Neutrophil (primary cell): Measurements from ENCODE around the gene DAB1.

Experiments used
- H3K27ac ChIP-seq: fragments of 200-600 bp; sonication (generic); 2 replicates; pipeline ENCODE4 v1.5.1; 2016; ENCODE audit warnings: mild to moderate bottlenecking, moderate library complexity
- H3K27me3 ChIP-seq: fragments of 200-600 bp; sonication (generic); 2 replicates; pipeline ENCODE4 v1.6.0; 2016; ENCODE audit warnings: mild to moderate bottlenecking
- H3K36me3 ChIP-seq: fragments of 200-600 bp; sonication (generic); 2 replicates; pipeline ENCODE4 v1.5.1; 2017
- H3K4me1 ChIP-seq, 2 experiments: fragments of 200-600 bp in 1 of 2; sonication (generic) in 1 of 2; 1 replicate in 1 of 2; 2 replicates in 1 of 2; pipeline versions ENCODE4 v1.5.1 to v1.6.1; 2013 to 2016; ENCODE audit warnings: low read depth in 1 of 2, low read length in 1 of 2, mild to moderate bottlenecking in 1 of 2, moderate library complexity in 1 of 2; ENCODE audit not compliant: control insufficient read depth in 1 of 2, insufficient read depth in 1 of 2
- H3K4me3 ChIP-seq, 2 experiments: fragments of 200-600 bp in 1 of 2; sonication (generic) in 1 of 2; 1 replicate in 1 of 2; 2 replicates in 1 of 2; pipeline ENCODE4 v1.5.1; 2013 to 2016; ENCODE audit warnings: low read depth in 1 of 2, low read length in 1 of 2, mild to moderate bottlenecking in 1 of 2, moderate library complexity in 1 of 2
- H3K9me3 ChIP-seq: fragments of 200-600 bp; sonication (generic); 2 replicates; pipeline ENCODE4 v1.5.1; 2016
- CTCF ChIP-seq: fragments of 200-600 bp; sonication (generic); IDR thresholded peaks from 2 replicates; pipeline ENCODE4 v1.5.1; 2016; ENCODE audit warnings: antibody characterized with exemption

The DAB1 gene

GRCh38 chr1:57179001-57179400, 244.9 kb downstream of the DAB1 start:
- no peaks in the 10 kb centered on the region for H3K9me3 ChIP-seq
- no peak for TF ChIP-seq CTCF
- H3K27ac ChIP-seq: no peak overlapping the region
- no peaks in the 10 kb centered on the region for H3K27me3 ChIP-seq
- no peaks in the 10 kb centered on the region for H3K4me1 ChIP-seq
- no peaks in the 10 kb centered on the region for H3K36me3 ChIP-seq
- no peak overlapping the region for H3K4me3 ChIP-seq

- H3K27ac ChIP-seq: no peak overlapping the region
- no peaks in the 10 kb centered on the region for H3K4me1 ChIP-seq
- H3K9me3 ChIP-seq: no peaks in the 10 kb centered on the region
- no peaks in the 10 kb centered on the region for H3K27me3 ChIP-seq
- no peak overlapping the region for H3K4me3 ChIP-seq
- H3K36me3 ChIP-seq: no peaks in the 10 kb centered on the region
- TF ChIP-seq CTCF: no peak
These were observed 248.4 kb downstream of the DAB1 start for GRCh38 chr1:57175506-57175905.

- no peak overlapping the region for H3K27ac ChIP-seq
- H3K4me1 ChIP-seq: no peaks in the 10 kb centered on the region
- no peak for TF ChIP-seq CTCF
- no peaks in the 10 kb centered on the region for H3K27me3 ChIP-seq
- no peaks in the 10 kb centered on the region for H3K9me3 ChIP-seq
- H3K4me3 ChIP-seq: no peak overlapping the region
- no peaks in the 10 kb centered on the region for H3K36me3 ChIP-seq
These were observed 251.8 kb downstream of the DAB1 start for GRCh38 chr1:57172040-57172439.

- H3K27me3 ChIP-seq: no peaks in the 10 kb centered on the region
- H3K4me3 ChIP-seq: no peak overlapping the region
- no peaks in the 10 kb centered on the region for H3K4me1 ChIP-seq
- no peaks in the 10 kb centered on the region for H3K36me3 ChIP-seq
- no peaks in the 10 kb centered on the region for H3K9me3 ChIP-seq
- no peak for TF ChIP-seq CTCF
- no peak overlapping the region for H3K27ac ChIP-seq
These were observed 255.9 kb downstream of the DAB1 start for GRCh38 chr1:57167997-57168396.

GRCh38 chr1:57165546-57165945, 258.3 kb downstream of the DAB1 start:
- no peaks in the 10 kb centered on the region for H3K36me3 ChIP-seq
- H3K27ac ChIP-seq: no peak overlapping the region
- no peaks in the 10 kb centered on the region for H3K4me1 ChIP-seq
- no peak overlapping the region for H3K4me3 ChIP-seq
- TF ChIP-seq CTCF: no peak
- H3K27me3 ChIP-seq: no peaks in the 10 kb centered on the region
- no peaks in the 10 kb centered on the region for H3K9me3 ChIP-seq

- no peak overlapping the region for H3K4me3 ChIP-seq
- H3K27ac ChIP-seq: no peak overlapping the region
- no peak for TF ChIP-seq CTCF
- no peaks in the 10 kb centered on the region for H3K27me3 ChIP-seq
- H3K36me3 ChIP-seq: no peaks in the 10 kb centered on the region
- no peaks in the 10 kb centered on the region for H3K9me3 ChIP-seq
- no peaks in the 10 kb centered on the region for H3K4me1 ChIP-seq
These were observed 259.3 kb downstream of the DAB1 start for GRCh38 chr1:57164584-57164983.
